Left ventricle myocardium inferior (tissue), 1 donor: ENCODE data around the gene OGFOD2. TPM values are rescaled to one million over a fixed set of nuclear protein-coding genes. Genes with fewer than 3 reads are reported as not detected.

Source experiments
- DNase-seq: peaks from one replicate; pipeline ENCODE4 v3.0.0-alpha.2; 2020
- H3K27ac ChIP-seq: fragments of 200-600 bp; replicated peaks from 2 replicates; pipeline ENCODE4 v1.8.0; 2021
- H3K27me3 ChIP-seq: fragments of 200-600 bp; 2 replicates; pipeline ENCODE4 v1.8.0; 2021; ENCODE audit warnings: low read depth
- H3K36me3 ChIP-seq: fragments of 200-600 bp; 2 replicates; pipeline ENCODE4 v1.8.0; 2021
- H3K4me1 ChIP-seq: fragments of 200-600 bp; 2 replicates; pipeline ENCODE4 v1.8.0; 2021
- H3K4me3 ChIP-seq: fragments of 200-600 bp; 2 replicates; pipeline ENCODE4 v1.8.0; 2021; ENCODE audit warnings: mild to moderate bottlenecking, moderate library complexity
- H3K9me3 ChIP-seq: fragments of 200-600 bp; replicated peaks from 2 replicates; pipeline ENCODE4 v1.8.0; 2021
- CTCF ChIP-seq: fragments of 200-600 bp; IDR thresholded peaks from 2 replicates; pipeline ENCODE4 v1.8.0; 2021; ENCODE audit warnings: antibody characterized with exemption, mild to moderate bottlenecking, borderline replicate concordance
- intact Hi-C: fragments of 100-400 bp; cut with micrococcal nuclease; formaldehyde crosslinking; loops from one replicate; pipeline ENCODE4 v1.11.0; 2022
- total RNA-seq: library from RNA; stranded (reverse); fragmentation: NEBNext Ultra II Directional; extraction: Animal tissue kit (Norgen Biotek cat#: 25700); gene quantifications from one replicate; pipeline ENCODE4 v1.2.1, GENCODE V29; 2021
- donor health status: DM: no; HTN: yes; CAD: no; lungs with severe emphysema.

Gene OGFOD2
- total RNA-seq, 1 donor from 2014 or later = 14.9 TPM

DNA sequence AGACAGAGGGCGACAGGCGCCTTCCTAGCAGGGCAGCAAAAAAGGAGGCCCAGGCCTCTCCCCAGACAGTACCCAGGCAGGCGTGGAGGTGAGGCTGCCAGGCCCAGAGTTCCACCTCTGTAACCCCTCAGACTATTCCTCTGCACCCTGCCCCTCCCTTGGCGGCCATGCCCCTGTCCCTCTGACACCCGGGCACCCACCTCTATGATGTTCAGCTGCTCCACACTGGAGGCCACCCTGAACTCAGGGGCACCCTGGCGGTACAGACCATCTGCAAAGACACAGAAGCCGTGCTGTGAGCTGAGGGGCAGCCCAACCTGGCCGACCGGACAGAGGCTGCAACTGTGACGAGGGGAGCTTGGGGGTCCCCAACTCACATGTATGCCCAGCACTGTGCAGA is 25.5 kb downstream of the OGFOD2 start:
- no peak for TF ChIP-seq CTCF
- no peak overlapping the region for H3K4me3 ChIP-seq
- peaks cover 62% of the 10 kb centered on the region for H3K36me3 ChIP-seq
- H3K27me3 ChIP-seq = no peaks in the 10 kb centered on the region
- no peak for DNase-seq
- H3K9me3 ChIP-seq = no peaks in the 10 kb centered on the region
- H3K27ac ChIP-seq = no peak overlapping the region
- H3K4me1 ChIP-seq = peaks cover 11% of the 10 kb centered on the region
- intact Hi-C loops = no loop called here

DNA sequence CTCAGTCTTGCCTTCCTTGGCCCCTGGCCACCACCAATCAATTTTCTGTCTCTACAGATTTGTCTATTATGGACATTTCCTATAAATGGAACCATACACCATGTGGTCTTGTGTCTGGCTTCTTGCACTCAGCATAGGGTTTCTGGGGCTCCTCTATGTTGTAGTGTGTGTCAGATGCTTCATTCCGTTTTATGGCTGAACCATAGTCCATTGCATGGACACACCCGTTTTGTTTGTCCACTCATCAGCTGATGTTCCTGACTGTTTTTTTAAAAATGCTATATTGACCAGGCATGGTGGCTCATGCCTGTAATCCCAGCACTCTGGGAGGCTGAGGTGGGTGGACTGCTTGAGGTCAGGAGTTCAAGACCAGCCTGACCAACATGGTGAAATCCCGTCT is 26.4 kb downstream of the OGFOD2 start:
- intact Hi-C loops = no loop called here
- Histone ChIP-seq H3K4me1 (peaks cover 2% of the 10 kb centered on the region), H3K27ac (no peak overlapping the region), H3K27me3 (no peaks in the 10 kb centered on the region), H3K4me3 (no peak overlapping the region), H3K36me3 (peaks cover 64% of the 10 kb centered on the region), H3K9me3 (no peaks in the 10 kb centered on the region)
- TF ChIP-seq CTCF = no peak
- no peak for DNase-seq

DNA sequence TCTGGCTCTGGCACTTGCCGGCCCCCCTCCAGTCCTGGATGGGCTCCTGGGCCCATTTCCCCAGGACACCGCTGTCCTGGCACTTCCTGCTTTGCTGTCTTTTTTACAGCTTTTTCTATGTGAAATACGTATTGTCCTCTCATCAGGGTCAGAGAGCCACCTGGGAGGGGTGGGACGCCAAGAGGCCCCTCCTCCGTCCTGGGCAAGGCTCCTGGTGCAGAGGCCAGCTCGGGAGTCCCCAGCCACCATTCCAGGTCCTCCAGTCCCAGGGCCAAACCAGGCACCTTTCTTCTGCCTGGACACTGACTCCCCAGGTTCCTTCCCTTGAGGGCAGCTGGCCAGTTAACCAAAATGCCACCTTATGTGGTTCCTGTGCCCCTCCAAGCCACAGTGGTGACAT is 28.2 kb downstream of the OGFOD2 start:
- intact Hi-C loops = no loop called here
- TF ChIP-seq CTCF = no peak
- H3K4me3 ChIP-seq = no peak overlapping the region
- H3K9me3 ChIP-seq = no peaks in the 10 kb centered on the region
- no peak for DNase-seq
- H3K27me3 ChIP-seq = no peaks in the 10 kb centered on the region
- peaks cover 61% of the 10 kb centered on the region for H3K36me3 ChIP-seq
- no peak overlapping the region for H3K27ac ChIP-seq
- no peaks in the 10 kb centered on the region for H3K4me1 ChIP-seq

- Histone ChIP-seq H3K4me3 (no peak overlapping the region), H3K9me3 (no peaks in the 10 kb centered on the region), H3K36me3 (peaks cover 68% of the 10 kb centered on the region), H3K27ac (no peak overlapping the region), H3K4me1 (no peaks in the 10 kb centered on the region), H3K27me3 (no peaks in the 10 kb centered on the region)
- DNase-seq = no peak
- intact Hi-C loops = no loop called here
- TF ChIP-seq CTCF = no peak
Observed at GRCh38 chr12:123004287-123004686, 29.2 kb downstream of the OGFOD2 start.

- DNase-seq = no peak
- Histone ChIP-seq H3K4me3 (no peak overlapping the region), H3K4me1 (no peaks in the 10 kb centered on the region), H3K27me3 (no peaks in the 10 kb centered on the region), H3K9me3 (no peaks in the 10 kb centered on the region), H3K36me3 (peaks cover 68% of the 10 kb centered on the region), H3K27ac (no peak overlapping the region)
- TF ChIP-seq CTCF = no peak
- intact Hi-C loops = no loop called here
Observed at GRCh38 chr12:123005081-123005626, 30.1 kb downstream of the OGFOD2 start.
